ENCODE measurements around the gene PNPO.

Gene PNPO

DNA sequence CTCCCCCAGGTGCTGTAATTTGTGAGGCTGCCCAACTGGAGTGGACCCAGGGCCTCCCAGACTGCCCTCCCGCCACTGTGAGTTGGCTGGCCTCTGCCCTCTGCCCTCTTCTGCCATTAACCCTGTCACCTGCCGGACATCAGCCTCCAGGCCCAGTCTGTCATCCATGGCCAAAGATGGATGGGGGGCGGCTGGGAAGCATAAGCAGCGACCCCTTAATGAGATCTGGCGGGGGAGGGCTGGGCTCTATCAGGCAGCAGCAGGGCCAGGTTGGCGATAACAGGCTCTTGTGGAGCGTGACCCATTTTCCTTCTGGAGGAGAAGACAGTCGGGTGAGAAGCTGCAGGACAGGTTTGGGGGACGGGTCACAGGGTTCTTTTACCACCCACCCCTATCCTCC, 54.8 kb downstream of the PNPO start:
- DNase-seq (ENCODE audit: low read depth in 3 of 3, low spot score in 1 of 3) = no peak

- no peak for DNase-seq (ENCODE audit: low read depth in 3 of 3, low spot score in 1 of 3)
These were observed 56.2 kb downstream of the PNPO start for GRCh38 chr17:47997586-47997985.

DNA sequence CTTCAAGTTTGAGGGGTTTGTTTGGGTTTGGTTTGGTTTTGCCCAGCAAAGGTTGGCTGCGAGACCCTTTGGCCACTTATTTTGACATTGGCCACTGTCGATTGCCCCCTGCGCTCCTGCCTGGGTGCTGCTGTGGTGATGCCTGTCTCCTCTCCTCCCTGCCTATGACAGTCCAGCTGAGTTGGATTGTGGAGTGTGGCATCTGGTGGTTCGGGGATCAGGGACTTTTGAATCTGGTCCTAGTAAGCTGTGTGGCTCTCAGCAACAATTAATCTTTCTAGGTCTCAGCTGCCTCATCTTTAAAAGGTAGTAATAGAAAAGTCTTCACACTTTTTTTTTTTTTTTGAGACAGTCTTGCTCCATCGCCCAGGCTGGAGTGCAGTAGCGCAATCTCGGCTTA, 56.7 kb downstream of the PNPO start:
- no peak for DNase-seq (ENCODE audit: low read depth in 3 of 3, low spot score in 1 of 3)

Measured in stimulated activated CD4-positive, alpha-beta T cell treated with anti-CD3 and anti-CD28 coated beads, TNF-alpha, amount 100 ng/mL, for 1 hour (primary cell).